ENCODE measurements around the gene TIMM44.
"Not testable (repeated sequence)": the region's sequence is repeated elsewhere in the genome, so short reads cannot be mapped to it uniquely, and the experiment has no call there.

The TIMM44 gene

GRCh38 chr19:7976461-7976860 lies 33.0 kb upstream of the TIMM44 start:
- DNase-seq: no peak

- no peak for DNase-seq
Observed at GRCh38 chr19:7975037-7975436, 31.6 kb upstream of the TIMM44 start.

GRCh38 chr19:7973883-7974282 lies 30.4 kb upstream of the TIMM44 start:
- no peak for DNase-seq

- DNase-seq: no peak
Observed at GRCh38 chr19:7971553-7972520, 28.4 kb upstream of the TIMM44 start.

GRCh38 chr19:7970716-7971448 lies 27.4 kb upstream of the TIMM44 start:
- no peak for DNase-seq

GRCh38 chr19:7969555-7969939 lies 26.1 kb upstream of the TIMM44 start:
- no peak for DNase-seq

- DNase-seq: no peak
Observed at GRCh38 chr19:7968796-7969554, 25.5 kb upstream of the TIMM44 start.

GRCh38 chr19:7968008-7968795 lies 24.7 kb upstream of the TIMM44 start:
- DNase-seq: no peak

GRCh38 chr19:7965921-7966665 lies 22.6 kb upstream of the TIMM44 start:
- no peak for DNase-seq

- DNase-seq: no peak
Observed at GRCh38 chr19:7965259-7965841, 21.9 kb upstream of the TIMM44 start.

GRCh38 chr19:7963566-7963965 lies 20.1 kb upstream of the TIMM44 start:
- DNase-seq: no peak

- DNase-seq: no peak
Observed at GRCh38 chr19:7962644-7963268, 19.3 kb upstream of the TIMM44 start.

GRCh38 chr19:7961920-7962626 lies 18.6 kb upstream of the TIMM44 start:
- DNase-seq: no peak

GRCh38 chr19:7961082-7961481 lies 17.6 kb upstream of the TIMM44 start:
- DNase-seq: not testable (repeated sequence)

- DNase-seq: no peak
Observed at GRCh38 chr19:7959211-7959610, 15.7 kb upstream of the TIMM44 start.

- DNase-seq: no peak
Observed at GRCh38 chr19:7955696-7956095, 12.2 kb upstream of the TIMM44 start.

GRCh38 chr19:7953576-7953975 lies 10.1 kb upstream of the TIMM44 start:
- no peak for DNase-seq

- peak; percentile 10 for DNase-seq
Observed at GRCh38 chr19:7953060-7953459, 9.6 kb upstream of the TIMM44 start.

- DNase-seq: no peak
Observed at GRCh38 chr19:7947939-7948338, 4.5 kb upstream of the TIMM44 start.

- peak; percentile 78 for DNase-seq
Observed at GRCh38 chr19:7944177-7944761, 803 bp upstream of the TIMM44 start.
